GM19463 (cell line): ENCODE measurements around the gene NPAS2.

Source experiments
- ATAC-seq: cut with Tn5 transposase; IDR thresholded peaks from one replicate; pipeline ENCODE4 v1.9.1; 2021; ENCODE audit warnings: mild to moderate bottlenecking, moderate library complexity; ENCODE audit not compliant: unreplicated experiment

NPAS2 gene

DNA sequence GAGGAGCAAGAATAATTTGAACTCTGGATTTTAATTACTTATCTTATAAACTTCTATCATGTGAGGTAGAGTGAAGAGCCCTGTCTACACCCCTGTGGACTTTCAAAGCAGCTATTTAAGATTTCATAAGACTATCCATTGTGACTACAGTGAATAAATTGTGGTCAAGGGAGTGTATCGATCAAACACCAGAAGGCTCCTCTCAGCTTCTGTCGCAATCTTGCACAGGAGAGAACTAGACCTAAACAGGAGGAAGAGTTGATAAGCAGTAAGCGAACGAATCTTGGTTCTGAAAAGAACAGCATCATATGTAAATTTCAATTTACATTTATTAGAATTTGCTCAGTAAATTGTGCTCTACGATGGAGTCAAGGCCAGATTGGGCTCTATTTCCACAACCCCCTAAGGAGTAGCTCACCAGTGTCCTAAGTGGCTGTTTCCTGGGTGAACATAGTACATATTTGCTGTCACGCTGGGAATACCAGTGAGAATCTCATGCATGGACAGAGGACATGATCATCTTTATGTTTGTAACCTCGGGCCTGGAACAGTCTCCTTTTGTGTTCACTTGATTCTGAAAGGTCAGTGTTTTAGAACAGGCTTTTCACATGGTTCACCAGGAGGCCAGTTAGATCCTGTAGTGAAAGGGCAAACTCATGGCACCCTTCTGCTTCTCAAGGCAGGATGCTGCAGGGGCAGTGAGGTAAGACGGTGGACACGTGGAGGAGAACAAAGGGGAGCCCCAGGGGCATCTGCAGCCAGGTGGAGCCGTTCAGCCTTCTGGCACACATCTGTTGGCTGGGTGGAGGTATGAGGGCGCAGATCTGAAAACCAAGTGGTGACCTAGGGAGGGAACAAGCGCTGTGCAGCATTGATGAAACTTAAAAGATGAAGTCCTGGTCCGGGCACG lies 33.3 kb downstream of the NPAS2 start:
- ATAC-seq, result no peak

DNA sequence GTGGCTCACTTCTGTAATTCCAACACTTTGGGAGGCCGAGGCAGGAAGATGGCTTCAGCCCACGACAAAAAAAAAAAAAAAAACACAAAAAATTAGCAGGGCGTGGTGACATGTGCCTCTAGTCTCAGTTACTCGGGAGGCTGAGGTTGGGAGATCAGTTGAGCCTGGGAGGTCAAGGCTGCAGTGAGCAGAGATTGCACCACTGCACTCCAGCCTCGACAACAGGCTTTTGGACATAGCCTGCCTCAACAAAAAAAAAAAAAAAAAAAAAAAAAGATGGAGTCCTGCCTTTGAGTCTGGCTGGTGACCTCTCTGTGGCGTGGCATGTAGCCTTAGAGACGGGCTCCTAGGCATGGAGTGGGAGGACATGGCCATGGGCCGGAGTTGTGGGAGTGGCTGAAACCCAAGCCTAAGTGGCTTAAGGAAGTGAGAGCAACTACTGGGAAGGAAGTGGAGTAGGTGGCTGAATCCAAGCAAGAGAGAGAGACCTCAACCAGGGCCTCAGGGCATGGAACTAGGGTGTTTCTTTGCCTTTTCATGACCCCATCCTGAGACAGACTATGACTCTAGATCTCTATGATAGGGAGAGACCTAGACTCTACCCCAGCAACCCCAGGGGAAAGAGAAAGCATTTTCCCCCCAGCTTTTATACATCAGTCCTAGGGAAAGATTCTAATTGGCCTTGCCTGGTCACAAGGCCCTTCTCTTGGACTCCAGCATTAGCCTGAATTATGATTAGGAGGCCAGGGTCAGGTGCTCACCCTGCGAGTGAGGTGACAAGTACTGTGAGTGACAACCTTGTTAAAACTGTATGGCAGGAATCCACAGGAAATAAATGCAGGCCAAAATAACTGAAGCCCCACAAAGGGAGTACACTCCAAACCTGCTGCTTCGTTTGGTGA lies 34.2 kb downstream of the NPAS2 start:
- ATAC-seq, result no peak

- ATAC-seq, result no peak
Measured at GRCh38 chr2:100855084-100855483, 35.1 kb downstream of the NPAS2 start.

GRCh38 chr2:100855606-100856005 lies 35.7 kb downstream of the NPAS2 start:
- ATAC-seq, result no peak

DNA sequence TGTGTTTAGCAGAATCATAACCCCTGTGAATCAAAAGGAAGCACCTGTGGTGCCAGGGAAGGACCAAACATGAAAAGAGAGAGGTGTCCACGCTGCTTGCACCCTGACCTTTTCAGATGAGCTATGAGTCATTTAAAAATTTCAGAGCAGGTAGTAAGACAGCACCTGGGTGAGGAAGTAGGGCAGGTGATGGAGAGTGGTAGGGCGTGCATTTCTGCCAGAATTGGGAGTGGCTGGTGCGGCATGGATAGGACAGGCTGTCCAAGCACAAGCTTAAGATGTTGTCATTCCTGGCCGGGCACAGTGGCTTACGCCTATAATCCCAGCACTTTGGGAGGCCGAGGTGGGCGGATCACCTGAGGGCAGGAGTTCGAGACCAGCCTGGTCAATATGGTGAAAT lies 36.8 kb downstream of the NPAS2 start:
- no peak for ATAC-seq

GRCh38 chr2:100857341-100857740 lies 37.4 kb downstream of the NPAS2 start:
- no peak for ATAC-seq

GRCh38 chr2:100857915-100858314 lies 38.0 kb downstream of the NPAS2 start:
- ATAC-seq, result no peak

GRCh38 chr2:100859902-100860301 lies 40.0 kb downstream of the NPAS2 start:
- ATAC-seq, result no peak

- ATAC-seq, result no peak
Measured at GRCh38 chr2:100861340-100861739, 41.4 kb downstream of the NPAS2 start.

DNA sequence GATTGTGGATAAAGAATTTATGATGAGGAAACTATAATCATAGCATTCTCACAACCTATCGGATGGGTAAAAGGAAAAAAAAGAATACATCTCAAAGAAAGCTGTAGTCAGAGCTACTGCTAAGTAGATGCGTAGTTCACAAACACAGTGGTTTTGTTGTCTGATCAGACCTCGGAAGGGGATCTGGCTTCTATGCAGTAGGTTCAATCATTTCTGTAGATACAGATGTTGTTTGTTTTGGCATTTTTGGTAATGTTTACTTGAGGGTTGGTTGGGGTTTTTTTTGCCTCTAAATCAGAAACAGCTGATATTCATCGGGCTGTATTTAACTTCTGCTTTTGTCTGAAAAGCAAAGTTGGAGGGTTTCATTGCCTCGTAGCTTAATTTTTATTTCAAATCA lies 42.1 kb downstream of the NPAS2 start:
- ATAC-seq, result no peak

- no peak for ATAC-seq
Measured at GRCh38 chr2:100865816-100866460, 46.0 kb downstream of the NPAS2 start.

DNA sequence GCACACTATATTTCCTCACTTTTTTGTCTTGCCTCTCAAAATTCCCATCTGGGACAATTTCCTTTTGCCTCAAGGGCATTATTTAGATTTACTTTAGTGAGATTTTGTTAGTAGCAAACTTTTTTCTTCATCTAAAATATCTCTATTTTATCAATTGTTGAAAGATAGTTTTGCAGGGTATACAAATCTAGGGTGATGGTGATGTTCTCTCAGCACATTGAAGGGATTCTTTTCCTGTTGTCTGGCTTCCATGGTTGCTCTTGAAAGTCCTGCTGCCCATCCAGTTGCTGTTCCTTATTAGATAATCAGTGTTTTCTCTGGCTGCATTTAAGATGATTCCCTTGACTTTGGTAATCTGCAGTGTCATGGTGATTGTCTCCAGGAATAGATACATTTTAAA lies 48.1 kb downstream of the NPAS2 start:
- ATAC-seq, result no peak

GRCh38 chr2:100869120-100869519 lies 49.2 kb downstream of the NPAS2 start:
- ATAC-seq, result no peak

DNA sequence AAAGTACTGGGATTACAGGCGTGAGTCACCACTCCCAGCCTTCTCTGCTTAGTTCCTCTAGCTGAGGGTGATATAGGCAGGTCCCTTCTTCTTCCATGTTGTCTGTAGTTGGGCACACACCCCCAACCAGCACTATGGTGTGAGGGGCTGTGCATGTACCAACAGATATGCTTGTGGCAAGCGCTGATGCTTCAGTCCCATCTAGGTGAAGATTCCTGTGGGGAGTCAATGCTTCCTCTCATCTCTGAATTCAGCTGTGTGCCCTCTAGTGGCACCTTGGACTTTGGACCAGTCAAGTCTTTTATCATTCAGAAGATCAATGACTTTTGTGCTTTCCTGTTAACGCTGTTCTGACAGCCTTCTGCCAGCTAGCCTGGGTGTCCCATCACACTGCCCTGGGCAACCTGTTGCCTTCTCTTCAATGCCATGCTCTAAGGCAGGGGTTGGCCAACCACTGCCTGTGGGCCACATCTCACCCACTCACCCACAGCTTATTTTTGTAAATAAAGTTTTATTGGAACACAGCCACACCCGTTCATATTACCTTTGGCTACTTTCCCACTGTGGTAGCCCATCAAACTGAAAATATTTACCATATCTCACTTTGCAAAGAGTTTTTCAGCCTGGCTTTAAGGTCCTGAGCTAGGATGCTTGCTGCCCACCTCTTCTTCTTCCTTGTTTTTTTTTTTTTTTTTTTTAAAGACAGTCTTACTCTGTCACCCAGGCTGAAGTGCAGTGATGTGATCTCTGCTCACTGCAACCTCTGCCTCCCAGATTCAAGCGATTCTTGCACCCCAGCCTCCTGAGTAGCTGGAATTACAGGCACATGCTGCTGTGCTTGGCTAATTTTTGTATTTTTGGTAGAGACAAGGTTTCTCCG lies 51.0 kb downstream of the NPAS2 start:
- no peak for ATAC-seq

GRCh38 chr2:100875516-100876230 lies 55.7 kb downstream of the NPAS2 start:
- no peak for ATAC-seq

- no peak for ATAC-seq
Measured at GRCh38 chr2:100876231-100876860, 56.4 kb downstream of the NPAS2 start.

DNA sequence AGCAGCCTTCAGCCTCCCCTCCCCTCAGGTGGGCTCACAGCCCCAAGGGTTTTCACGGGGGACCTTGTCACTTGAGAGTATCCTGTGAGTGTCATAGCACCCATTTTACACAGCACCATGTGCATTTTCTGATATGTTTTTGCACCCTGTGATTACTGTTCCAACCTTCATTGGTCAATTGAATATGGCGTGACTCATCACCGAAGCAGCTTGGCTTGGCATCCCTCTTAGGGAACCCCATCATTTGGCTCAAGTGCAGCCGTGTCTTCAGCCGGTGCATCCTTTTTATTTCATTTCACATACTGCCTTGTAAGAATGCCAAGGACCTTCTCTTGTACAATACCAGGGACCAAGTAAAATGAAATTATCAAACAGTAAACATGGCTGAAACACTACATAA lies 57.6 kb downstream of the NPAS2 start:
- ATAC-seq, result no peak

- ATAC-seq, result no peak
Measured at GRCh38 chr2:100878000-100878791, 58.3 kb downstream of the NPAS2 start.
